Peyer's patch (tissue), 4 donors: ENCODE results near the gene BMPR2.

Experiments
- CTCF ChIP-seq, 6 experiments: fragments of 450-650 bp in 4 of 6; fragments of 200-600 bp in 2 of 6; sonication (generic) in 1 of 6; IDR thresholded peaks; one replicate each; pipeline ENCODE4 v1.5.1; 2017 to 2019; ENCODE audit warnings: antibody characterized with exemption in 6 of 6, mild to moderate bottlenecking in 3 of 6, moderate library complexity in 1 of 6
- POLR2A ChIP-seq, 2 donors: fragments of 450-650 bp; IDR thresholded peaks; one replicate each; pipeline ENCODE4 v1.5.1; 2017; ENCODE audit warnings: antibody characterized with exemption in 2 of 2, mild to moderate bottlenecking in 2 of 2, moderate library complexity in 2 of 2

- no peak for TF ChIP-seq CTCF (IDR thresholded peaks at IDR 0.05)
- no peak for TF ChIP-seq POLR2A (IDR thresholded peaks at IDR 0.05)
These were observed 143.3 kb downstream of the BMPR2 start for GRCh38 chr2:202519453-202519852.
